HepG2 (cell line): Measurements from ENCODE around the gene SLC26A4. TPM values are rescaled to one million over a fixed set of nuclear protein-coding genes. Genes with fewer than 3 reads are reported as not detected.

Experiments used
- ATAC-seq: fragments of 200-7000 bp; cut with Tn5 transposase; 3 replicates; pipeline ENCODE4 v1.9.1; 2020; ENCODE audit warnings: mild to moderate bottlenecking, moderate library complexity
- BruUV-seq: library from RNA; stranded (reverse); fragments of 400-500 nt; replicated peaks from 2 replicates; lab custom pipeline; 2021; lab: Mats Ljungman, UMichigan
- CTCF ChIA-PET: fragments of 300-600 bp; formaldehyde crosslinking; extraction: SDS; loops from one replicate; lab custom pipeline; 2021; ENCODE audit warnings: low total read pairs, inconsistent platforms, low intra/inter-chr PET ratio; lab: Yijun Ruan, JAX
- POLR2A ChIA-PET: fragments of 350-600 bp; sonication (Branson Sonifier 250); formaldehyde crosslinking; loops from one replicate; lab custom pipeline; 2020; ENCODE audit warnings: antibody characterized with exemption, inconsistent platforms; lab: Yijun Ruan, JAX
- DNase-seq: peaks from one replicate; pipeline ENCODE4 v3.0.0-alpha.2; 2015; ENCODE audit warnings: low spot score
- FAIRE-seq: peaks from 3 replicates; lab custom pipeline; 2011; peaks lifted over from hg19 to GRCh38; lab: Jason Lieb, UNC
- H2AFZ ChIP-seq: one replicate; pipeline ENCODE4 v1.6.1; 2011; ENCODE audit warnings: low read length, inconsistent platforms
- H3K27ac ChIP-seq: fragments of 300-600 bp; 3 replicates; pipeline ENCODE4 v1.8.0; 2011; ENCODE audit warnings: mixed run types, mild to moderate bottlenecking, mixed read lengths, low read length, inconsistent platforms; ENCODE audit not compliant: insufficient read depth; ENCODE audit errors: extremely low read length
- H3K27me3 ChIP-seq, 2 experiments: fragments of 200-600 bp in 1 of 2; 2 replicates in 1 of 2; 3 replicates in 1 of 2; pipeline versions ENCODE4 v1.6.0 to v1.8.0; 2011; ENCODE audit warnings: low read length in 2 of 2, mild to moderate bottlenecking in 2 of 2, moderate library complexity in 2 of 2, inconsistent platforms in 1 of 2; ENCODE audit not compliant: insufficient read depth in 2 of 2, control insufficient read depth in 1 of 2
- H3K36me3 ChIP-seq, 2 experiments: fragments of 200-600 bp in 1 of 2; replicated peaks in 1 of 2; 2 replicates in 1 of 2; 3 replicates in 1 of 2; pipeline versions ENCODE4 v1.5.1 to v1.8.0; 2011; ENCODE audit warnings: low read length in 2 of 2, inconsistent platforms in 1 of 2; ENCODE audit not compliant: insufficient read depth in 2 of 2, control insufficient read depth in 1 of 2
- H3K4me1 ChIP-seq: 2 replicates; pipeline ENCODE4 v1.5.1; 2012; ENCODE audit warnings: low read length, inconsistent platforms; ENCODE audit not compliant: insufficient read depth
- H3K4me2 ChIP-seq: 2 replicates; pipeline ENCODE4 v1.6.0; 2011; ENCODE audit warnings: low read depth, low read length, inconsistent platforms
- H3K4me3 ChIP-seq, 3 experiments: fragments of 200-600 bp in 1 of 3; sonication (generic), shearing (Covaris generic) in 1 of 3; replicated peaks in 1 of 3; 2 replicates each; pipeline ENCODE4 v1.5.1; 2011 to 2016; ENCODE audit warnings: low read length in 3 of 3, inconsistent platforms in 2 of 3, low read depth in 2 of 3, mild to moderate bottlenecking in 2 of 3, control low read depth in 1 of 3, mixed read lengths in 1 of 3; ENCODE audit not compliant: insufficient read depth in 1 of 3
- H3K79me2 ChIP-seq: one replicate; pipeline ENCODE4 v1.6.1; 2011; ENCODE audit warnings: low read length, inconsistent platforms; ENCODE audit not compliant: insufficient read depth
- H3K9ac ChIP-seq: 2 replicates; pipeline ENCODE4 v1.6.0; 2011; ENCODE audit warnings: mild to moderate bottlenecking, low read depth, low read length, inconsistent platforms; ENCODE audit not compliant: insufficient read depth
- H3K9me3 ChIP-seq: 2 replicates; pipeline ENCODE4 v1.5.1; 2012; ENCODE audit warnings: mild to moderate bottlenecking, low read length
- H4K20me1 ChIP-seq: 2 replicates; pipeline ENCODE4 v1.6.0; 2011; ENCODE audit warnings: inconsistent platforms, mild to moderate bottlenecking, low read length, moderate library complexity; ENCODE audit not compliant: insufficient read depth
- ATRX ChIP-seq: sonication (generic); formaldehyde crosslinking; IDR thresholded peaks from 2 replicates; pipeline ENCODE4 v1.4.0; 2020; ENCODE audit warnings: missing genetic modification reagents, borderline replicate concordance
- CC2D1A ChIP-seq: sonication (generic); formaldehyde crosslinking; IDR thresholded peaks from 2 replicates; pipeline ENCODE4 v1.8.1; 2023; ENCODE audit warnings: mild to moderate bottlenecking, missing genetic modification reagents
- CREM ChIP-seq, 2 experiments: sonication (generic) in 1 of 2; formaldehyde crosslinking in 1 of 2; IDR thresholded peaks; 2 replicates each; pipeline versions ENCODE4 v1.4.0 to v1.6.1; 2016 to 2020; ENCODE audit warnings: antibody characterized with exemption in 1 of 2, mild to moderate bottlenecking in 1 of 2, missing genetic modification reagents in 1 of 2
- FIP1L1 ChIP-seq: fragments of 200-400 bp; formaldehyde crosslinking; IDR thresholded peaks from 2 replicates; pipeline ENCODE4 v1.6.1; 2018; ENCODE audit warnings: low read depth, mild to moderate bottlenecking, low read length, moderate library complexity, borderline replicate concordance; ENCODE audit not compliant: insufficient read depth
- JARID2 ChIP-seq: sonication (generic); formaldehyde crosslinking; IDR thresholded peaks from 2 replicates; pipeline ENCODE4 v1.8.1; 2023; ENCODE audit warnings: missing genetic modification reagents, inconsistent platforms; ENCODE audit not compliant: insufficient replicate concordance
- PHB2 ChIP-seq: fragments of 450-650 bp; IDR thresholded peaks from 2 replicates; pipeline ENCODE4 v1.6.1; 2018; ENCODE audit not compliant: partially characterized antibody
- POLR2AphosphoS5 ChIP-seq: IDR thresholded peaks from 2 replicates; pipeline ENCODE4 v1.6.1; 2012; ENCODE audit warnings: low read depth, low read length
- RAD21 ChIP-seq: fragments of 450-650 bp; formaldehyde crosslinking; IDR thresholded peaks from 2 replicates; pipeline ENCODE4 v1.5.0; 2020; ENCODE audit warnings: mild to moderate bottlenecking
- RBFOX2 ChIP-seq: fragments of 200-400 bp; formaldehyde crosslinking; IDR thresholded peaks from 2 replicates; pipeline ENCODE4 v1.6.1; 2017; ENCODE audit warnings: low read depth, mild to moderate bottlenecking, low read length
- SALL2 ChIP-seq: sonication (generic); formaldehyde crosslinking; IDR thresholded peaks from 2 replicates; pipeline ENCODE4 v1.8.1; 2023; ENCODE audit warnings: mild to moderate bottlenecking, missing genetic modification reagents, inconsistent platforms
- STAG1 ChIP-seq: sonication (generic); formaldehyde crosslinking; IDR thresholded peaks from 2 replicates; pipeline ENCODE4 v1.4.0; 2020; ENCODE audit warnings: missing genetic modification reagents
- U2AF1 ChIP-seq: fragments of 200-400 bp; formaldehyde crosslinking; optimal IDR thresholded peaks from 2 replicates; pipeline ENCODE3; 2017; ENCODE audit warnings: mild to moderate bottlenecking, low read depth, low read length
- ZFX ChIP-seq: sonication (generic); formaldehyde crosslinking; IDR thresholded peaks from 2 replicates; pipeline ENCODE4 v1.4.0; 2020; ENCODE audit warnings: mild to moderate bottlenecking, low read depth, missing genetic modification reagents, moderate library complexity
- ZKSCAN1 ChIP-seq: fragments of 150-350 bp; IDR thresholded peaks from 2 replicates; pipeline ENCODE4 v1.6.1; 2014; ENCODE audit warnings: low read length
- ZKSCAN5 ChIP-seq: sonication (generic); formaldehyde crosslinking; IDR thresholded peaks from 2 replicates; pipeline ENCODE4 v1.5.1; 2020; ENCODE audit warnings: mild to moderate bottlenecking, missing genetic modification reagents
- ZNF567 ChIP-seq: sonication (generic); formaldehyde crosslinking; IDR thresholded peaks from 2 replicates; pipeline ENCODE4 v1.8.1; 2023; ENCODE audit warnings: mild to moderate bottlenecking, missing genetic modification reagents, borderline replicate concordance
- WGBS: methylation state at CpG from one replicate; pipeline ENCODE4 v1.1.6; 2017; ENCODE audit warnings: low lambda C conversion rate; 5-methylcytosine and 5-hydroxymethylcytosine counted together
- in situ Hi-C: cut with HindIII; loops from 2 replicates; pipeline ENCODE4 v1.10.0; 2017; ENCODE audit warnings: low pct_unique_long_range_greater_than_20kb; ENCODE audit not compliant: extremely low pct_ligation_motif_present
- intact Hi-C: fragments of 100-400 bp; cut with micrococcal nuclease; formaldehyde crosslinking; loops from one replicate; pipeline ENCODE4 v1.10.0; 2022; ENCODE audit not compliant: unreplicated experiment
- polyA plus RNA-seq, 8 experiments: library from polyadenylated mRNA; depleted of rRNA in 3 of 8; stranded (reverse) in 7 of 8; unstranded in 1 of 8; fragments of >200 nt; fragmentation: Illumina TruSeq in 4 of 8; extraction: Trizol in 4 of 8; gene quantifications; 2 replicates each; pipeline versions ENCODE4 v1.2.1 to v1.2.3, GENCODE V29; 2011 to 2016; ENCODE audit warnings: low read depth in 4 of 8, missing spikeins in 1 of 8, mixed read lengths in 1 of 8; ENCODE audit not compliant: insufficient read depth in 1 of 8
- total RNA-seq, 5 experiments: library from RNA; depleted of rRNA; stranded (reverse); fragments of >200 nt; fragmentation: Illumina TruSeq; extraction: Trizol; gene quantifications; 2 replicates each; pipeline ENCODE4 v1.2.3, GENCODE V29; 2016; ENCODE audit warnings: low read depth in 1 of 5
- TF ChIP-seq, protein P1 (sequence below): fragments of 450-650 bp; IDR thresholded peaks from 2 replicates; pipeline ENCODE4 v1.6.1; 2016
- TF ChIP-seq, protein P2 (sequence below): sonication (generic); formaldehyde crosslinking; IDR thresholded peaks from 2 replicates; pipeline ENCODE4 v1.4.0; 2020; ENCODE audit warnings: mild to moderate bottlenecking, missing genetic modification reagents

SLC26A4 gene
- total and polyA plus RNA-seq, 2 of the 13 experiments (the other 11 are each of a cell fraction or from before 2014, with no cell fraction given) = 0.08 to 0.11 TPM

DNA sequence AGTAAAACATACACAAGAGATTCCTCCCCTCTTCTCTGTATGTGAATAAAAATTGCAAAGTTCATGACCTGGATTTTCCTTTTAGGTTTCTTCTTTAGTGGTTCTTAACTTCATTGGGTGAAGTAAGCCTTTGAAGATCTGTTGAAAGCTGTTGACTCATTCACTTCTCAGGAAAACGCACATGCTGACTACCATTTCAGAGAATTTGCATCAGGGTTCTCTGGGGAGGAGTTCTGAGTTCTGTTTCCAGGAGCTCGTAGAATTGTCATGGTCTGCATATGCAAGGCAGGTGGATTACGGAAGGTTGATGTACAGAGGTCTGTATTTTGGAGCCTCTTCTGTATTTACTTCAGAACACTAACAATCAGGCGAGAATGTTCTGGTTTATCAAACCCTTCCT is 962 bp upstream of the SLC26A4 start:
- peaks cover 17% of the 10 kb centered on the region for H3K4me1 ChIP-seq
- POLR2A ChIA-PET = no interaction called here
- TF ChIP-seq SALL2 (CRISPR knock-in tag) (no peak), FIP1L1 (no peak), ZNF567 (CRISPR knock-in tag) (no peak), ZKSCAN1 (no peak), POLR2AphosphoS5 (no peak), CREM (IDR thresholded peaks at IDR 0.05) (no peak), CREM (CRISPR knock-in tag; IDR thresholded peaks at IDR 0.05) (no peak), ZFX (CRISPR knock-in tag) (no peak), RBFOX2 (no peak), STAG1 (CRISPR knock-in tag) (no peak), U2AF1 (no peak), CC2D1A (CRISPR knock-in tag) (no peak), PHB2 (no peak), ZKSCAN5 (CRISPR knock-in tag) (no peak), JARID2 (CRISPR knock-in tag) (no peak), RAD21 (no peak), ATRX (no peak)
- TF ChIP-seq, protein P1, sequence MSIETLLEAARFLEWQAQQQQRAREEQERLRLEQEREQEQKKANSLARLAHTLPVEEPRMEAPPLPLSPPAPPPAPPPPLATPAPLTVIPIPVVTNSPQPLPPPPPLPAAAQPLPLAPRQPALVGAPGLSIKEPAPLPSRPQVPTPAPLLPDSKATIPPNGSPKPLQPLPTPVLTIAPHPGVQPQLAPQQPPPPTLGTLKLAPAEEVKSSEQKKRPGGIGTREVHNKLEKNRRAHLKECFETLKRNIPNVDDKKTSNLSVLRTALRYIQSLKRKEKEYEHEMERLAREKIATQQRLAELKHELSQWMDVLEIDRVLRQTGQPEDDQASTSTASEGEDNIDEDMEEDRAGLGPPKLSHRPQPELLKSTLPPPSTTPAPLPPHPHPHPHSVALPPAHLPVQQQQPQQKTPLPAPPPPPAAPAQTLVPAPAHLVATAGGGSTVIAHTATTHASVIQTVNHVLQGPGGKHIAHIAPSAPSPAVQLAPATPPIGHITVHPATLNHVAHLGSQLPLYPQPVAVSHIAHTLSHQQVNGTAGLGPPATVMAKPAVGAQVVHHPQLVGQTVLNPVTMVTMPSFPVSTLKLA = no peak
- TF ChIP-seq, protein P2, sequence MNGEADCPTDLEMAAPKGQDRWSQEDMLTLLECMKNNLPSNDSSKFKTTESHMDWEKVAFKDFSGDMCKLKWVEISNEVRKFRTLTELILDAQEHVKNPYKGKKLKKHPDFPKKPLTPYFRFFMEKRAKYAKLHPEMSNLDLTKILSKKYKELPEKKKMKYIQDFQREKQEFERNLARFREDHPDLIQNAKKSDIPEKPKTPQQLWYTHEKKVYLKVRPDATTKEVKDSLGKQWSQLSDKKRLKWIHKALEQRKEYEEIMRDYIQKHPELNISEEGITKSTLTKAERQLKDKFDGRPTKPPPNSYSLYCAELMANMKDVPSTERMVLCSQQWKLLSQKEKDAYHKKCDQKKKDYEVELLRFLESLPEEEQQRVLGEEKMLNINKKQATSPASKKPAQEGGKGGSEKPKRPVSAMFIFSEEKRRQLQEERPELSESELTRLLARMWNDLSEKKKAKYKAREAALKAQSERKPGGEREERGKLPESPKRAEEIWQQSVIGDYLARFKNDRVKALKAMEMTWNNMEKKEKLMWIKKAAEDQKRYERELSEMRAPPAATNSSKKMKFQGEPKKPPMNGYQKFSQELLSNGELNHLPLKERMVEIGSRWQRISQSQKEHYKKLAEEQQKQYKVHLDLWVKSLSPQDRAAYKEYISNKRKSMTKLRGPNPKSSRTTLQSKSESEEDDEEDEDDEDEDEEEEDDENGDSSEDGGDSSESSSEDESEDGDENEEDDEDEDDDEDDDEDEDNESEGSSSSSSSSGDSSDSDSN (CRISPR knock-in tag) = no peak
- TF ChIP-seq, all 625 proteins: peak for 0
- Histone ChIP-seq H2AFZ (no peak overlapping the region), H3K4me2 (no peak overlapping the region), H4K20me1 (no peaks in the 10 kb centered on the region; the same call in 1 of the 2 replicates), H3K36me3 (no peaks in the 10 kb centered on the region), H3K4me3 (no peak overlapping the region), H3K79me2 (no peaks in the 10 kb centered on the region), H3K27ac (no peak overlapping the region), H3K27me3 (peaks cover 9 to 40% of the 10 kb centered on the region in 2 experiments), H3K9ac (no peak overlapping the region), H3K9me3 (no peaks in the 10 kb centered on the region)
- BruUV-seq = no TSS peak
- in situ Hi-C loops (no loop called here), intact Hi-C loops (no loop called here)
- DNase-seq = no peak
- ATAC-seq = no peak
- WGBS = 51% methylated on average over 4 of the region's 4 CpGs
- CTCF ChIA-PET = no interaction called here
- no peak for FAIRE-seq
